Tibial nerve (tissue), 4 donors: ENCODE data around the gene TPD52L1. TPM values are rescaled to one million over a fixed set of nuclear protein-coding genes. Genes with fewer than 3 reads are reported as not detected.

Experiments
- DNase-seq, 2 donors: peaks; one replicate each; pipeline ENCODE4 v3.0.0-alpha.2; 2019; ENCODE audit warnings: low spot score in 2 of 2
- H3K27ac ChIP-seq, 4 donors: fragments of 200-600 bp; sonication (generic) in 3 of 4; one replicate each; pipeline ENCODE4 v1.5.1; 2017 to 2019; ENCODE audit warnings: mild to moderate bottlenecking in 1 of 4
- H3K27me3 ChIP-seq, 2 donors: fragments of 200-600 bp; sonication (generic) in 1 of 2; one replicate each; pipeline versions ENCODE4 v1.5.1 to v1.6.0; 2017 to 2019
- H3K36me3 ChIP-seq, 3 donors: fragments of 200-600 bp; sonication (generic); one replicate each; pipeline ENCODE4 v1.5.1; 2018 to 2019
- H3K4me1 ChIP-seq, 4 donors: fragments of 200-600 bp; sonication (generic) in 3 of 4; one replicate each; pipeline ENCODE4 v1.5.1; 2017 to 2019
- H3K4me3 ChIP-seq, 4 donors: fragments of 200-600 bp; sonication (generic) in 3 of 4; one replicate each; pipeline ENCODE4 v1.5.1; 2017 to 2019; ENCODE audit warnings: mild to moderate bottlenecking in 1 of 4, moderate library complexity in 1 of 4
- H3K9me3 ChIP-seq, 4 donors: fragments of 200-600 bp; sonication (generic) in 3 of 4; one replicate each; pipeline ENCODE4 v1.5.1; 2017 to 2019
- CTCF ChIP-seq, 5 experiments: fragments of 200-600 bp in 3 of 5; fragments of 450-650 bp in 2 of 5; sonication (generic) in 3 of 5; IDR thresholded peaks; one replicate each; pipeline ENCODE4 v1.5.1; 2016 to 2019; ENCODE audit warnings: antibody characterized with exemption in 5 of 5, mild to moderate bottlenecking in 3 of 5, moderate library complexity in 2 of 5
- EP300 ChIP-seq, 2 donors: sonication (generic); formaldehyde crosslinking; IDR thresholded peaks; one replicate each; pipeline ENCODE4 v1.6.1; 2017; ENCODE audit warnings: antibody characterized with exemption in 2 of 2, mild to moderate bottlenecking in 1 of 2
- POLR2A ChIP-seq, 2 donors: fragments of 450-650 bp; IDR thresholded peaks; one replicate each; pipeline ENCODE4 v1.6.1; 2017; ENCODE audit warnings: antibody characterized with exemption in 2 of 2, mild to moderate bottlenecking in 2 of 2, moderate library complexity in 2 of 2
- WGBS, 2 donors: methylation state at CpG; one replicate each; pipeline ENCODE4 v1.1.5; 2018; 5-methylcytosine and 5-hydroxymethylcytosine counted together
- total RNA-seq, 4 donors: library from RNA; depleted of rRNA; stranded (reverse); fragments of >200 nt; gene quantifications; one replicate each; pipeline ENCODE4 v1.1.0, GENCODE V29; 2016

Gene TPD52L1
- total RNA-seq, 4 donors from 2014 or later = 28.8 to 55.0 (median 45.6) TPM

GRCh38 chr6:125192610-125192930 lies 39.0 kb downstream of the TPD52L1 start:
- H3K4me1 ChIP-seq = peaks cover 0 to 31% (median 4%) of the 10 kb centered on the region in 4 donors
- WGBS, 2 donors = 85 to 91% methylated on average over 5 of the region's 5 CpGs

GRCh38 chr6:125193208-125193607 lies 39.6 kb downstream of the TPD52L1 start:
- Histone ChIP-seq H3K27ac (no peak overlapping the region), H3K27me3 (no peaks in the 10 kb centered on the region), H3K9me3 (no peaks in the 10 kb centered on the region), H3K36me3 (no peaks in the 10 kb centered on the region), H3K4me1 (peaks cover 0 to 37% (median 7%) of the 10 kb centered on the region in 4 donors), H3K4me3 (no peak overlapping the region)
- DNase-seq = no peak
- 92 to 94% methylated on average over 2 of the region's 2 CpGs for WGBS, 2 donors
- TF ChIP-seq CTCF (IDR thresholded peaks at IDR 0.05) = no peak
- TF ChIP-seq POLR2A (IDR thresholded peaks at IDR 0.05) = no peak

More at GRCh38 chr6:125192610-125192930, 39.0 kb downstream of the TPD52L1 start:
- H3K27me3 ChIP-seq = no peaks in the 10 kb centered on the region
- no peak for TF ChIP-seq POLR2A (IDR thresholded peaks at IDR 0.05)
- TF ChIP-seq CTCF (IDR thresholded peaks at IDR 0.05) = peak in 1 of 5 experiments; percentile 1
- H3K9me3 ChIP-seq = no peaks in the 10 kb centered on the region
- H3K4me3 ChIP-seq = no peak overlapping the region
- H3K27ac ChIP-seq = no peak overlapping the region
- DNase-seq = no peak
- no peaks in the 10 kb centered on the region for H3K36me3 ChIP-seq

- Histone ChIP-seq H3K4me3 (no peak overlapping the region), H3K36me3 (no peaks in the 10 kb centered on the region), H3K4me1 (peaks cover 0 to 45% (median 7%) of the 10 kb centered on the region in 4 donors), H3K27ac (no peak overlapping the region), H3K9me3 (no peaks in the 10 kb centered on the region), H3K27me3 (no peaks in the 10 kb centered on the region)
- TF ChIP-seq CTCF (IDR thresholded peaks at IDR 0.05) (no peak), POLR2A (IDR thresholded peaks at IDR 0.05) (no peak), EP300 (IDR thresholded peaks at IDR 0.05) (no peak)
- no peak for DNase-seq
These were observed 41.4 kb downstream of the TPD52L1 start for GRCh38 chr6:125194941-125195340.

GRCh38 chr6:125195526-125195925 lies 42.0 kb downstream of the TPD52L1 start:
- Histone ChIP-seq H3K27me3 (no peaks in the 10 kb centered on the region), H3K27ac (no peak overlapping the region), H3K36me3 (no peaks in the 10 kb centered on the region), H3K4me3 (no peak overlapping the region), H3K4me1 (peaks cover 0 to 45% (median 7%) of the 10 kb centered on the region in 4 donors), H3K9me3 (no peaks in the 10 kb centered on the region)
- 98% methylated on average over 3 of the region's 3 CpGs for WGBS, 2 donors
- TF ChIP-seq CTCF (IDR thresholded peaks at IDR 0.05) (no peak), POLR2A (IDR thresholded peaks at IDR 0.05) (no peak), EP300 (IDR thresholded peaks at IDR 0.05) (no peak)
- DNase-seq = no peak

- peaks cover 0 to 40% (median 9%) of the 10 kb centered on the region in 4 donors for H3K4me1 ChIP-seq
- peak overlapping the region in 3 of 4 donors; percentile 13 to 69 (median 67) for H3K27ac ChIP-seq
- no peak overlapping the region for H3K4me3 ChIP-seq
- no peak for DNase-seq
- TF ChIP-seq CTCF (IDR thresholded peaks at IDR 0.05) = no peak
- TF ChIP-seq POLR2A (IDR thresholded peaks at IDR 0.05) = no peak
- no peak for TF ChIP-seq EP300 (IDR thresholded peaks at IDR 0.05)
- no peaks in the 10 kb centered on the region for H3K27me3 ChIP-seq
- 63 to 70% methylated on average over 3 of the region's 3 CpGs for WGBS, 2 donors
- no peaks in the 10 kb centered on the region for H3K36me3 ChIP-seq
- no peaks in the 10 kb centered on the region for H3K9me3 ChIP-seq
These were observed 43.0 kb downstream of the TPD52L1 start for GRCh38 chr6:125196613-125197012.
